Ishikawa (cell line): ENCODE measurements around the gene COQ4.

Experiments
- EP300 ChIP-seq: IDR thresholded peaks from 2 replicates; pipeline ENCODE4 v1.6.1; 2012; ENCODE audit warnings: borderline replicate concordance
- RAD21 ChIP-seq: IDR thresholded peaks from 2 replicates; pipeline ENCODE4 v1.6.1; 2012; ENCODE audit warnings: low read depth
- TAF1 ChIP-seq: IDR thresholded peaks from 2 replicates; pipeline ENCODE4 v1.6.1; 2012; ENCODE audit warnings: low read depth, mild to moderate bottlenecking
- TCF12 ChIP-seq: IDR thresholded peaks from 2 replicates; pipeline ENCODE4 v1.6.1; 2012; ENCODE audit warnings: low read depth
- TF ChIP-seq, protein P1 (sequence below): IDR thresholded peaks from 2 replicates; pipeline ENCODE4 v1.6.1; 2012; ENCODE audit warnings: low read depth, mild to moderate bottlenecking
- TF ChIP-seq, protein P2 (sequence below): IDR thresholded peaks from 2 replicates; pipeline ENCODE4 v1.6.1; 2012

DNA sequence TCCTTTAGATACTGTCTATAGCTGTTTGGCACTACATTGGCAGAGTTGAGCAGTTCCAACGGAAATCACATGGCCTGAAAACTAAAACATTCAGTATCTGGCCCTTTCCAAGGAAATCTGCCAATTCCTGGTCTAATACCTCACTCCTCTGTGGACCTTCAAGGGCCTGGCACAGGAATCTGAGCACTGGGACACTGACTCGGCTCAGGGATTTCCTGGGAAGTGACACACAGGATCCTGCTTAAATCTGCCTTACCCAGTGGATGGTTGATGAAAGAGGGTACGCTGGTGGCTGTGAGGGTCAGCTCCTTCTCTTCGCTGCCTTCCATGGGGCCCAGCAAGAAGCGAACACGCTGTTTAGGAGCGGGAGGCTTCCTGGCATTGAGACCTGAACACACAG is 1.3 kb upstream of the COQ4 start:
- TF ChIP-seq TAF1 (no peak), TCF12 (no peak), EP300 (no peak), RAD21 (no peak)
- TF ChIP-seq, protein P1, sequence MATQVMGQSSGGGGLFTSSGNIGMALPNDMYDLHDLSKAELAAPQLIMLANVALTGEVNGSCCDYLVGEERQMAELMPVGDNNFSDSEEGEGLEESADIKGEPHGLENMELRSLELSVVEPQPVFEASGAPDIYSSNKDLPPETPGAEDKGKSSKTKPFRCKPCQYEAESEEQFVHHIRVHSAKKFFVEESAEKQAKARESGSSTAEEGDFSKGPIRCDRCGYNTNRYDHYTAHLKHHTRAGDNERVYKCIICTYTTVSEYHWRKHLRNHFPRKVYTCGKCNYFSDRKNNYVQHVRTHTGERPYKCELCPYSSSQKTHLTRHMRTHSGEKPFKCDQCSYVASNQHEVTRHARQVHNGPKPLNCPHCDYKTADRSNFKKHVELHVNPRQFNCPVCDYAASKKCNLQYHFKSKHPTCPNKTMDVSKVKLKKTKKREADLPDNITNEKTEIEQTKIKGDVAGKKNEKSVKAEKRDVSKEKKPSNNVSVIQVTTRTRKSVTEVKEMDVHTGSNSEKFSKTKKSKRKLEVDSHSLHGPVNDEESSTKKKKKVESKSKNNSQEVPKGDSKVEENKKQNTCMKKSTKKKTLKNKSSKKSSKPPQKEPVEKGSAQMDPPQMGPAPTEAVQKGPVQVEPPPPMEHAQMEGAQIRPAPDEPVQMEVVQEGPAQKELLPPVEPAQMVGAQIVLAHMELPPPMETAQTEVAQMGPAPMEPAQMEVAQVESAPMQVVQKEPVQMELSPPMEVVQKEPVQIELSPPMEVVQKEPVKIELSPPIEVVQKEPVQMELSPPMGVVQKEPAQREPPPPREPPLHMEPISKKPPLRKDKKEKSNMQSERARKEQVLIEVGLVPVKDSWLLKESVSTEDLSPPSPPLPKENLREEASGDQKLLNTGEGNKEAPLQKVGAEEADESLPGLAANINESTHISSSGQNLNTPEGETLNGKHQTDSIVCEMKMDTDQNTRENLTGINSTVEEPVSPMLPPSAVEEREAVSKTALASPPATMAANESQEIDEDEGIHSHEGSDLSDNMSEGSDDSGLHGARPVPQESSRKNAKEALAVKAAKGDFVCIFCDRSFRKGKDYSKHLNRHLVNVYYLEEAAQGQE, result no peak
- TF ChIP-seq, protein P2, sequence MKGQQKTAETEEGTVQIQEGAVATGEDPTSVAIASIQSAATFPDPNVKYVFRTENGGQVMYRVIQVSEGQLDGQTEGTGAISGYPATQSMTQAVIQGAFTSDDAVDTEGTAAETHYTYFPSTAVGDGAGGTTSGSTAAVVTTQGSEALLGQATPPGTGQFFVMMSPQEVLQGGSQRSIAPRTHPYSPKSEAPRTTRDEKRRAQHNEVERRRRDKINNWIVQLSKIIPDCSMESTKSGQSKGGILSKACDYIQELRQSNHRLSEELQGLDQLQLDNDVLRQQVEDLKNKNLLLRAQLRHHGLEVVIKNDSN, result no peak
